Embryonic facial prominence (tissue), 1 donor: ENCODE data around the gene PHYKPL.

ENCODE experiments used
- DNase-seq: peaks from one replicate; pipeline ENCODE4 v3.0.0-alpha.2; 2016; ENCODE audit errors: extremely low spot score

Gene PHYKPL

GRCh38 chr5:178191661-178192060, 40.9 kb downstream of the PHYKPL start:
- no peak for DNase-seq

GRCh38 chr5:178189433-178189832, 43.2 kb downstream of the PHYKPL start:
- no peak for DNase-seq

GRCh38 chr5:178187014-178187413, 45.6 kb downstream of the PHYKPL start, which contains the start of gene GMCL2:
Gene GMCL2 (minus strand): TSS chr5:178187371. CDS start chr5:178187299, 72 bp downstream.
- DNase-seq, result no peak

- DNase-seq, result no peak
Measured at GRCh38 chr5:178186427-178186826, 46.2 kb downstream of the PHYKPL start.

- DNase-seq, result no peak
Measured at GRCh38 chr5:178182158-178182876, 50.3 kb downstream of the PHYKPL start.

- DNase-seq, result no peak
Measured at GRCh38 chr5:178180141-178180863, 52.3 kb downstream of the PHYKPL start.

GRCh38 chr5:178177569-178177968, 55.0 kb downstream of the PHYKPL start:
- DNase-seq, result no peak

GRCh38 chr5:178176791-178177190, 55.8 kb downstream of the PHYKPL start:
- no peak for DNase-seq

- DNase-seq, result no peak
Measured at GRCh38 chr5:178174456-178174855, 58.1 kb downstream of the PHYKPL start.

GRCh38 chr5:178170455-178170854, 62.1 kb downstream of the PHYKPL start:
- no peak for DNase-seq

- no peak for DNase-seq
Measured at GRCh38 chr5:178165581-178165980, 67.0 kb downstream of the PHYKPL start.

GRCh38 chr5:178163772-178164735, 68.5 kb downstream of the PHYKPL start:
- no peak for DNase-seq

GRCh38 chr5:178162481-178162880, 70.1 kb downstream of the PHYKPL start:
- DNase-seq, result no peak

- no peak for DNase-seq
Measured at GRCh38 chr5:178160176-178160575, 72.4 kb downstream of the PHYKPL start.
